ENCODE data around the gene SORCS2.

The SORCS2 gene

DNA sequence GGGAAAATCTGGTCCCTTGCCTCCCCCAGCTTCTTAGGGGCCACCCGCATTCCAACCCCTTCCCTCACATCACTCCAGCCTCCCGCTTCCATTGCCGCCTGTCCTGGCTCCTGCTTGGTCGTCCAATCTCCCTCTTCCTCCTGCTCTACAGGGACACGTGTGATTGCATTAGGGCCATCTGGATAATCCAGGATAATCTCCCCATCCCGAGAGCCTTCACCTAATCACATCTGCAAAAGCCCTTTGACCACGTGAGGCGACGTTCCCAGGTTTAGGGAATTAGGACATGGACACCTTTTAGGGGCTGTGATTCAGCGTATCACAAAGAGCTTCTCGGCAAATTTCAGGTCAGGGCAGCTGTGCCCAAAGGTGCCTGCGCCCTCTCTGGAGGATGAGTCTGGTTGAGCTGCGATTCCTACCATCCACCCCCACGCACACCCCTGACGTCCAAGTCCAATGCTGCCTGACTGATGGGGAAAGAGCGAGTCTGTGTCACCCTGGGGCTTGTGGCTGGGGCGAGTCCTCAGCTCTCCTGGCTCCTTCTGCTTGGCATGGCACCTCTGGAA is 137.8 kb downstream of the SORCS2 start:
- DNase-seq: no peak

DNA sequence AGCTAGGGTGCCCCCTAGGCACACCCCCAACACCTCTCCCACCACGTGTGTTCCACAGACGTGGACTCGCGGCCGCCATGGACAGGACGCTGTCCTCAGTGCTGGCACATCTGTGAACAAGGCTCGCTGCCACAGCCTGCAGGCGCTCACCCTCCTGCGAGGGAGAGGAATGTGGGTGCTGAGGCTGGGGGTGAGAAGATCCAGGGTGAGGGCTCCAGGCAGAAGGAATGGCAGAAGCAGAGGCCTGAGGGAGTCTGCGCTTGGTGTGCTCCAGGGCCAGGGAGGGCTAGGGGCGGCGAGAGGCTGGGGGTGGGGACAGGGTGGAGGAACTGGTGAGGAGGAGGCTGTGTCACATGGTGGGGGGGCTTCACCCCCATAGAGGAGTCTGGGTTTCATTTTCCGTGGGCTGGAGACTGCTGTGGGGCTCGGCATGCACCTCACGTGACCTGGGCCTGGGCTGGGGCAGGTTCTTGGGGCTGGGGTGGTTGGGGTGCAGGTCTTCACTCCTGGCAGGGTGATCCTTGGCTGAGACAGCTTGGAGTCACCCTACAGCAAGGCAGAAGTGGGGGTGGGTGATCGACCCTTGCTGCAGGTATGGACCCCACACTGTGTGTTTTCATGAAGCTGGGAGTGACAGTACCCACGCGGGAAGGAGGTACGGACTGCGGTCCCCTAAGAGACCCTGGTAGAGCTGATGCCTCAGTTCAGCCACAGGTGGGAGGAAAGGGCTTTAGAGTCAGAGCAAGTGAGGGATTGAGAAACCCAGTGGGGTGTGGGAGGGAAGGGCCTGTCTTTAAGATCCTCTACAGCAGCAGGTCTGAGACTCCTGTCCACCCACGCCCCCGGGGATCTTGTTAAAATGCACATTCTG is 138.7 kb downstream of the SORCS2 start:
- no peak for DNase-seq

DNA sequence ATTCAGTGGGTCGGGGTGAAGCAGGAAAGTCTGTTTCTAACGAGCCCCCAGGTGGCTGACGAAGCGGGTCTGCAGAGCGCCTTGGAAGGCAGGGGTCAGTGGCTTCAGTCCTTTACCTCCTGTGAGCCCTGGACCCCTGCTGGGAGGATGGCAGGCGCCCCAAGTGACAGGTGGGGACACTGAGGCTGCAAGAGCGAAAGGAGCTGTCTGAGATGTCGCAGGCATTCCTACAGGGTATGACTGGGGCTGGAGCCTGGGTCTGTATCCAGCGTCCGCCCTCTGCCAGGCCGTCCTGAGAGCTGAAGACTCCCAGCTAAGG is 139.3 kb downstream of the SORCS2 start:
- DNase-seq: no peak

DNA sequence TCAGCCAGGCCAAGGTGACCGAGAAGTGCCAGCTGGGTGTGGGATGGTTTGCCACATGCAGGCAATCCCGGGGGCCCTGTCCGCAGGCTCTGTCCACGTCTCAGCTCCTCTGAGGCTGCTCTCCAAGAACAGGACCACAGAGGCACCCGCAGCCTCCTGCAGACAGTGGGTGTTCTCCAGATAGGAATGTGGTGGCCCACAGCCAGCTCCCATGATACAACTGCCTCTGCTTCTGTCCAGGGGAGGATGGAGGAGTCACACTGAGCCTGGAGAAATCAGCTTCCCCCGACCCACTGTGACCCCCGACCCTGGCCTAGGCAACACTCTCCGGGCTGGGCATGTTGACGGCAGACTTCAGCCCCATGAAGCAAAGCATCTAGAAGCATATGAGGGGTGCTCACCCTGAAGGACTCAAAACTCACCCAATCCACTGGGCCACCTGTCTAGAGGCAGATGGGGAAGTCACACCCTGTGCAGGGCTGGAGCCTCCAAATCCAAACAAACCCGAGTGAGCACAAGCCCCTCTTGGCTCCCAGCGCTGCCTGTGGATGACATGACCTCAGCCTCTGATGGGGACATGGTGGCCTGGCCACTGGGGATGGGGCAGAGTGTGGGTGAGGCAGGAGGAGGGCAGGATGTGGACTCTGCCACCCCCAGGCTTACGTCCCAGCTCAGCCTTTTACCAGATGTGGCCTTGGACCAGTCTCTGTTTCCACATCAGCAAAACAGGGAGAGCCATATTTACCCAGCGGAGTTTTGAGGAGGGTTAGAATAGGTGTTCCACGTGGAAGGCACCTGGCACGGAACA is 140.1 kb downstream of the SORCS2 start:
- DNase-seq: no peak

DNA sequence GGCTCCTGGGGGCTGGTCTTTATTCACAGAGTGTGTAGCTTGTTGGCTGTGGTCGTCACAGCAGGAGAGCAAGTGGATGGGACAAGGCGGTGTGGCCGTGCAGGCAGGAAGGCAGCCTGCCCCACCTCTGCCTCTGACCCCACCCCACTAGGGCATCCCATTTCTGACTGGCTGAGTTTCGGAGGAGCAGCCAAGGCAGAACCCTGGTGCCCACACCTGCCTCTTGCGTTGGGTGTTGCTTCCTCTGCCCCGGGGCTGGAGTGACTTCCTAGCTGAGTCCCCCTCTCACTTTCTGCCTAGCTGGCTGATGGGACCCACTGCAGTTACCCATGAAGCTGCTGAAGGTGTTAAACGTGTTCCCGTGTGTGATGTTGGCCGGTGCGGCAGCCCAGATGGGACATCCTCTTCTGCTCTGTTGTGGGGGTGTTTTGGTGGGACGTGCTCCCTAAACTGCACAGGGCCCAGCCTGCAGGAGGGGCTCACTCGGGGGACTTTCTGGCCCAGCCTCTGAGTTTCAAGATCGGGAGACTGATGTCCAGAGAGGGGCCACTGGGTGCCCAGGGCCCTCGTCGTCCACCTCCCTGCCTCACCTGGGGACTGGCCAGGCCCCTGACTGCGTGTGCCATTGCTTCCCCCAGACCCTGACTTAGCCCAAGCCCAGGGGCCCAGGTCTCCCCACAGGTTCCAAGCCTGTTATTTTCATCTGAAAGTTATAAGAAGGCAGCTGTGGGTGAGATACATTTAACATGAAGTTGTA is 140.9 kb downstream of the SORCS2 start:
- DNase-seq: no peak

DNA sequence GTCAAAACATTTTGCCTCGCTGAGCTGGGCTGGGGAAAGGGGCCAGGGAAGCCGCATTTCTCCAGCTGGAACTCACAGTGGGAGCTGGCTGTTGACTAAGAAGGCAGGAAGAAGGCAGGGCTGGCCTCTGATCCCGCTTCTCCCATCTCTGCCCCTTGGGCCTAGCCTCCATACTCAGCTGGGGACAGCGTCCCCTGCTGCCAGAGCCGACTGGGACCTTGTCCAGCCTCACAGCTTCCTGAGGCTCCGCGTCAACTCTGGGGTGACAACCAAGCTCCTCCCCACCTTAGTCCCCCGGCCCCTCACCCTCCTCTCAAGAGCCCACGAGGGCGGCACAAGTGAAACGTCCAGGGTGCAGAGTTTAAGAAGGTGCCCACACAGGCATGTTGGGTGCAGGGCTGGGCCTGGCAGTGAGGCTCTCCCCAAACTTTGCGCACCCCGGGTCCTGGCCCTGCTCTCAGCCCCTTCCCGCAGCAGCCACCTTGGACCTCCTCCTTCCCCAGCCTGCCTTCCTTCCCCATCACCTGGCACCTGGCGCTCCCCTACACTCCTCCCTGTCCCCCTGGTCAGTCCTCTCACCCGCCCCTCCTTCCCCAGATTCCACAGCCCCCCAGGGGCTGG is 141.6 kb downstream of the SORCS2 start:
- DNase-seq: no peak

DNA sequence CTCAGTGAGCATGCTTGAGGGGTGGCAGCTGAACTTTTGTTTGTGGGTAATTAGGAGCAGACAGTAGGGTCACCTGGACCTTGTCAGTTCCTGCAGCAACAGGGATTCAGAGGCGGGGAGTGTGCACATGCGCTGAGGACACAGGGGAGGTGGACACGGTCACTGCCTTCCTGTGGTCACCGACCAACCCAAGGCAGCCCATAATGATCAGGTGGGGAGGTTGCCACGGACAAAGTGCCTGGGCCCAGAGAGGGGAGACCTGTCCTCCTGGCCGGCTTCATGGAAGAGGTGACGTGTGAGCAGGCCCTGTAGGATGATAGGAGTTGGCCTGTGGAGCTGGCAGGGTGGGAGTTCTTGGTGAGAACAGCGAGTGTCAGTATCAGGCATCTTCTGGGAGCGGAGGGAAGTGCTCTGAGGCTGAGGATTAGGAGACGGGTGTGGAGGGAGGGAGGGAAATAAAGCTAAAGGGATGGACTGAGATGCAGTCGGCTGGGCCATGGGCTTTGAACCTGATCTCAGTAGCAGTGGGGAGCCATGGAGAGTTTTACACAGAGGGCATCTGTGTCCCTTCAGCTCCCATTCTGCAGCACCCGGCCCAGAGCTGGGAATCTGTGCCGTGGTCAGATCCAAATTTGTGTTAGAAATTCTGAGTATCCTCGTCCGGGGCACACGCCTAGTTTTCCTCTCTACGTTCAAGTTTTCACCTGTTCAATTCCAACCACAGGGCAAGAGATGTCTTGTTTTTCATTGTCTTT is 142.4 kb downstream of the SORCS2 start:
- DNase-seq: no peak

DNA sequence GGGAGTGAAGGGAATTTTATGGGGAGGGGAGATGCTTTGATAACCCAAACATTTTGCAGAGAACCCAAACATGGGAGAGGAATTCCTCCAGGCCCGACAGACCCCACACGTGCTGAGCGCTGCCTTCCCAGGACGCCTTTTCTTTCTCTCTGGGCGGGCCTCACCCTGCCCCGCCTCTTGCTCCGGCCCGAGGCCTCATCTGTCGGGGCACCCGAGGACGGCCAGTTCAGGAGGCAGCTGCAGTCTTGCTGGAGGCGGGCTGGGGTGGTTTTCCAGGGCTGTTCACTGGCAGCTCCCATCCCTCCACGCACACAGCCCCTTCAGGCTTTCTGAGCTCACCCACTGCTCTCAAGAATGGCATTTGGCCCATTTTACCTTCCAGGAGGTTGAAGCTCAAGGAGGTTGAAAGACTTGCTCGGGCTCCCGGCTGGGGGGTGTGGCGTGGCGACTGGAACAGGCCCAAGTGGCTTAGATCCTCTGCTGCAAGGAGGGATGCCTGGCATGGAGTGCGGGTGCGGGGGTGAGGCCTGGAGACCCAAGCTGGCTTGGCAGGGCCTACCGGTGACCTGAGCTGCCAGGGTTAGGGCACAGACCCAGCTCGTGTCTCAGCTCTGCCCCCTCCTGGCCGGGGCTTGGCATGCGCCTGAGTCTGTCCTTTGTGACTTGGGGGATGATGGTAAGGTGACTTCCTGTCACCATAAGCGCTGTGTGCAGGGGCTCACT is 143.2 kb downstream of the SORCS2 start:
- DNase-seq: peak; percentile 10 to 55

DNA sequence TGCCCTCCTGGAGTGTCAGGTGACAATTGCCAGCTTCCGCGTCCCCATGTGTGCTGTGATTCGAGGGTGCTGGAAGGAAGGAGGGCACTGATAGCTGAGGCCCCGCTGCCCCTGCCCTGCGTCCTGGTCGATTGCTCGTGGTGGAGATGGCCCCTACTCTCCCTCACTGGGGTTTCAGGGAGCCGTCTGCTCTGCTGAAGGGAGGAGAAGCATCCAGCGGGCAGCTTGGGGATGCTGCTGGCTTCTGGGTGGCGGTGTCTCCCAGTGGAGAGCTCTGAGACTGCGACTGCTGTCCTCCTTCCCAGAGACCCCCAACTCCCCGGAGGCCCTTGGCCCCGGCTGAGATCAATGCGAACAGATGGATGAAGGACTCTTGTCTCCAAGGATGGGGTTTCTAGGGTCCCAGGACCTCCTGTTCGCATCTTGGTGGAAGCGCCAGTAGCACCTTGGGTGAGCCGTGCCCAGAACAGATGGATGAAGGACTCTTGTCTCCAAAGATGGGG is 143.8 kb downstream of the SORCS2 start:
- DNase-seq: no peak

DNA sequence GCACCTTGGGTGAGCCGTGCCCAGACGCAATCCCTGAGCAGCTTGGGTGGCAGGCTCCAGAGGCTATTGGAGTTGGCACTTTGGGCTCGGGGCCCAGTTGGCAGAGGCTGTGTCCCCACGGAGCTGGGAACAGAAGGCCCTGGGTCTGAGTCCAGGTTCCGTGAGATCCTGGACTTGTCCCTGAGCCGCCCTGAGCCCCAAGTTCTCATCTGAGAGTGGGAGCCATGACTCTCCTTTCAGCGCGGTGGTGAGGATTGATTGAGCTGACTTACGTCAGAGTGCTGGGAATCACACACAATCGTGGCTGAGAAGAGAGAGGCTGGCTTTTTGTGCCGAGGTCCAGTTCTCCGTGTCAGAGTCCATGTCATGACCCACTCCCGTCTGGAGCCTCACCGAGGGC is 144.4 kb downstream of the SORCS2 start:
- no peak for DNase-seq

DNA sequence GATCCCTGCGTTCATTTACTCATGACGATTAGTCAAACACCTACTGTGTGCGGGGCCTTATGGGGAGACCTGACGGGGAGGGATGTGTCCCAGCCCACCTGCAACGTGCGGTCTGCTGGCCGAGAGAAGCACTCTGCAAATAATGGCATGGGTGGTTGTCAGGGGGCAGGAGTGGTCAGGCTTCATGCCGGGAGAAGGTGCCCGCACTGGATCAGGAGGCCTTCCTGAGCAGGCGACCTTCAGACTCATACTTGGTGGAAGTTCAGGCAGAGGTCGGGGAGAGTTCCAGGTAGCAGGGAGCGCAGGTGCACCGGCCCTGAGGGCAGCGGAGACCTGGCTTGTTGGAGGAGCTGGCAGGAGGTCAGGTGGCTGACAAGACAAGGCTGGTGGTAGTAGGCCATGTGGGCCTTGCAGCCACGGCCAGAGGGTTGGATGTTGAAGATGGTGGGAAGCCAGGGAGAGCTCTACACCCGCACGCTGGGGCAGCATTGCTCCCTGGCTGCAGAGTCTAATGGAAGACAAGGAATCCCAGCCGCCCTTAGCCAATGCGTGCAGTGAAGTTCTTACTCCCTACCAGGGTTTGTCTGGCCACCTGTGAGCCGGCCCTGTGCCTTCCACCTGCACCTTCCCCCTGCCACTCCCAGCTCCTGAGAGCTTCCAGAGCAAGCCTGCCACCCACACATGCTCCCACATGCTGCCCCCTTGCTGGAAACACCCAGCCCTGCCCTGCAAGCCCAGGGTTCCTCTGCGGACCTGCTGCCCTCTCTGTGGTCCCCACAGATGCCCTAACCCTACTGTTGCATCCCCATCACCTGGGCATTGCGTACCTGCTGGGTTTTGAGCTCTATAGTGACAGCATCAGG is 145.1 kb downstream of the SORCS2 start:
- DNase-seq: no peak

DNA sequence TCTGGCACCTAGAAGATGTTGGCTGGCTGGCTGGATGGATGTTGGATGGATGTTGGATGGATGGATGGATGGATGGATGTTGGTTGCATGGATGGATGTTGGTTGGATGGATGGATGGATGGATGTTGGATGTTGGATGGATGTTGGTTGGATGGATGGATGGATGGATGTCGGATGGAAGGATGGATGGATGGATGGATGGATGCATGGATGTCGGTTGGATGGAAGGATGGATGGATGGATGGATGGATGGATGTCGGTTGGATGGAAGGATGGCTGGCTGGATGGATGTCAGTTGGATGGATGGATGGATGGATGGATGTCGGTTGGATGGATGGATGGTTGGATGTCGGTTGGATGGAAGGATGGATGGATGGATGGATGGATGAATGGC is 145.7 kb downstream of the SORCS2 start:
- DNase-seq: no peak

DNA sequence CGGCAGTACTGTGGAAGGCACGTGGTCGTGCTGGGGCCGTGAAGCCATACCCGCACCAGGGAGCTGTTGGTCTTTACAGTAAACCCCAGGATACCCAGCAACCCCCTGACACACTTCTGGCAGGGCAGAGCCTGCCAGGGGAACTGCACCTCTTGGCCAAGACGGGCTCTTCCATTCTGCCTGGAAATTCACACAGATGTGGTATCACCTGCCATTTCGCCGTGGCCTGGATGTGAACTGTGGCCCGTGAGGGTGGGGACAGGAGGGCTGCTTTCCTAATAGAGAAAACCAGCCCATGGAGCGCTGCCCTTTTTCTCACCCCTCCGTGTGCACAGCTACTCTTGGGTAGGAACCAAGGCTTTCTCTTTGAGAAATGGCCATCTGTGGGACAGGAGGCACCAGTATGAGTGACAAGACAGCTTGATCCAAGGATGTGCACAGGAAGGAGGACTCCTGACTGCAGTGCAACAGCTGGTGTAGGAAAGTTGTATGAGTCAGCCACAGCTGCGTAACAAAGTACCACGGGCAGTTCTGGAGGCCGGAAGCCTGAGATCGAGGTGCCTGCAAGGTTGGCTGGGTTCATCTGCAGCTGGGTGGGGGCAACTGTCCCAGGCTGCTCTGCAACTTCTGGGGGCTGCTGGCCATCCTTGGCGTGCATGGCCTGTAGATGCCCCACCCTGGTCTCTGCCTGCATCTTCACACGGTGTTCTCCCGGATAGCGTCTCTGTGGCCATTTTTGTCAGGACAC is 146.7 kb downstream of the SORCS2 start:
- DNase-seq: no peak

DNA sequence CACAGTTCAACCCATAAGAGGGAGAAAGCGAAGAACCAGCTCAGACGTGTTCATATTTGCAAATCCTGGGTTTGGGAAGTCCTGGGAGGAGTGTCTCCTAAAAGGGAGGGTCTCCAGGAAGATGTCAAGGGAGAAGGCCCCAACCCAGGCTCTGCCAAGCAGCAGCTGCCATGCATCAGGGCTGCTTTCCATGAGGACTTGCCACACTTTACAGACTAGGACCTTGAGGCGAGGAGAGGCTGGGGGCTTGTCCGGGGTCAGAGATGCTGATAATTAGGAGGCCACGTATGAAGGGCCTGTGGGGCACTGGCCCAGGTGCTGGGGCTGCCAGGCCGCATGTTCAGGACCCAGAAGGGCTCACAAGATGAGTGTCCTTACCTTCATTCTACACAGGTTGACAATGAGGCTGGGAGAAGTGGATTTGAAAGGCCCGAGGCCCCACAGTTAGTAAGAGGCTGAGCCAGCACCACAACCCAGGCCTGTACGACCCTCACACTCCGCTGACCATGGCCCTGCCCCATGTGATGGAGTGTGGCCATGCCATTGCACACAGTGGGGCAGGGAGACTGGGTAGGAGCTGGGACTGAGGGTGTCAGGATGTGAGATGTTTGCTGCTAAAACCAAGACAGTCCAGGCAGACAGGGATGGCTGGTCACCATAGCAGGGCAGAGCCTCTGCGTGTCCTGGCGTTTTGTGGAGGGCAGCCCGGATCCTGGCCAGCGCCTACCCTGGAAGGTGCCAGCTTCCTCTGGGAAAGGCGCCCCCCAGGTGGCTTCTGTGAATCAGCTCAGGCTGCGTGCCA is 147.6 kb downstream of the SORCS2 start:
- no peak for DNase-seq

DNA sequence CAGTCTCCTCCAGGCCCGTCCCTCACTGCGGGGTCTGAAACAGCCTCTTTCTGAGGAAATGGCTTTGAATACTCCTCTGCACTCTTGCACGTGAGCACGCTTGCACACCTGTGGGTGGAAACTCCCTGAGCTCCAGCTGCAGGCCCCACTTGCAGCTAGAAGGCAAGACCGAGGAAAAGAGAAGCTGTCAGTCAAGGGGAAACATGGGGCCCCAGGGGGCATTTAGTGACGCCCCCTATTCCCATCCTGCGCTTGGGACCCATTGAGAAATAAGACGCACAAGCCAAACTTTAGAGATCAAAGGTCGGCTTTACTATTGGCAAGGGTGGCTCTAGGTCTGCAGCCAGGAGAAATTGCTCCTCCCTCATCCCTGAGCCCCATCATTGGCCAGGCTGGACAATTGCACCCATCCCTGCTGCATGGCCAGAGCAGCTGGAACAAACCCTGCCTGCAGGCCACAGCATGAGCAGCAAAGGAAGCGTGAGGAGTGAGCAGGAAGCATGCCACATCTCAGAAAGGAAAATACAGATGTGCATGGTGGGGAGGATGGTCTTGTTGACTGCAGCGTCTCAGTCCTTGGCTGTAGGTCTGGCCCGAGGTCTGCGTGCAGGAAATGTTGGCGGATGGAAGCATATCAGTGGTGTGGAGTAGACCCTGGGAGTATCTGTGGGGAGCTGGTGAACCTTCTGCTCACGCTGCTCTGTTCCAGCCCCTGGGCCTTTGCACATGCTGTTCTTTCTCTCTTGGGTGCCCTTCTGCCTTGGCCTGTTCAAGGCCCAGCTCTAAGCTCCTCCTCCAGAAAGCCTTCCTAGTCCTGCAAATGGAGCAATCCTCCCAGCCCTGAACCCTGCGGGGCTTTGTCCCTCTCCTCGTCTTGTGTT is 148.5 kb downstream of the SORCS2 start:
- no peak for DNase-seq

DNA sequence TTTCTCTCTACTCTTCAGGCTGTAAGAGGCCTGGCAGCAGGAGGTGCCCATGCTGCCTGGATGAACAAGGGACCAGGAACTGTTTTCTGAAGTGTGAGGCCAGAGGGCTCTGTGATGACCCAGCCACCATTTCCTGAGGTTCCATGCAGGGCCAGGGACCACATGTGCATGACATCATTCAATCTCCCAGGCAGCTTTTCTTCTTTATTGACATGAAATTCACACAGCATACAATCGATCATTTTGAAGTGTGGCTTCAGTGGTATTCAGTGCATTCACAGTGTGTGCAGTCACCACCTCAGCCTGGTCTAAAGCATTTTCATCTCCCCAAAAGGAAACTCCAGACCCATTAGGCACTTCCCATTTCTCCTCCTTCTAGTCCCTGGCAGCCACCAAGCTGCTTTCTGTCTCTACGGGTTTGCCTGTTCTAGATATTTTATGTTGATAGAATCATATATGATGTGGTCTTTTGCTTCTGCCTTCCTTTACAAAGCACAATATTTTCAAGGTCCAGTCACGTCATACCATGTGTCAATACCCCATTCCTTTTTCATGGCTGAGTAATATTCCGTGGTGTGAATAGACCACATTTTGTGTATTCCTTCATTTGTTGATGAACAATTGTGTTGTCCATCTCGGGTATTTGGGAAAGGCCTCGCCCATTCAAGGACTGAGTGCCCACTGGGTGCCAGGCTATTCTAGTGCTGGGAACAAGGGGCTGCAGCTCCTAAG is 149.3 kb downstream of the SORCS2 start:
- DNase-seq: no peak
